GM11168 (cell line): Measurements from ENCODE around the gene GSDME.

Experiments
- in situ Hi-C: fragments of 300-500 bp; cut with MboI; formaldehyde crosslinking; loops from one replicate; pipeline ENCODE4 v1.12.0; 2022; ENCODE audit warnings: low sequenced_read_pairs; ENCODE audit not compliant: unreplicated experiment

Gene GSDME

DNA sequence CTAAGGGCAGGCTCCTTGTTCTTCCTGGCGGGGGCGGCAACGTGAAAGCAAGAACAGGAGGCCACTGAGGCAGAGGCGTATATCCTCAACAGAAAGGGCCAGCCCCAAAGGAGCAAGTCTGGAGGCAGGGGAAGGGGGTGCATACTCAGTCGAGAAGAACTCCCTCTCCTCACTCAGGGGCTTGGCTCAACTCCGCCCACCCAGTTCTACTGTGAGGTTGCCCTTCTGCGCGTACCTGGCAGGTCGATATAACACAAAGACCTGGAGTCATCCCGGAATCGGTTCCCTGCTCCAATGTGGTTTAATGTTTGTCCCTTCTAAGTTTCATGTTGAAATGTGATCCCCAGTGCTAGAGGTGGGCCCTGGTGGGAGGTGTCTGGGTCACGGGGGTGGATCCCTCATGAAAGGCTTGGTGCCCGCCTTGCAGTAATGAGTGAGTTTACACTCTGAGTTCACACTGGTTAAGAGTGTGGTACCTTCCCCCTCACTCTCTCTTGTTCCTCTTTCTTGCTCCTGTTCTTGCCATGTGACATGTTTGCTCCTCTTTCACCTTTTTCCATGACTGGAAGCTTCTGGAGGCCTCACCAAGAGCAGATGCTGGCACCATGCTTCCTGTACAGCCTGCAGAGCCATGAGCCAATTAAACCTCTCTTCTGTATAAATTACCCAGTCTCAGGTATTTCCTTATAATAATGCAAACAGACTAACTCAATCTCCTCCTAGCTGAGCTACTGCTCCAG lies 32.6 kb downstream of the GSDME start:
- in situ Hi-C loops, result no loop called here

DNA sequence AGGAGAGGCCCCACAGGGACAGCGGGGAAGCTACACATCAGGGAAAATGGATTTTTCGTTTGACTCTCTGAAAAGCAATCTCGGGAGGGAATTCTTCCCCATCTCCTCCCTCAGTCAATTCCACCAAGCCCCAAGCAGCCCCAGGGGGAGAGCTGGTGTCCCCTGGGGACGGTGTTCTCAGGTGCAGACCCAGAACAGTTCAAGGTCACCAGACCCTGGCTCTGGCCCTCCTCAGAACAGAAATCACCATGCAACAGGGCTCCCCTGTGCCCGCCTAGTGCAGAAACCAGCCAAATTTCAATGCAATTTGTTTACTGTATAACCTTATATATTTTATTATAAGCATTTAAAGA lies 34.1 kb downstream of the GSDME start:
- in situ Hi-C loops, result no loop called here

DNA sequence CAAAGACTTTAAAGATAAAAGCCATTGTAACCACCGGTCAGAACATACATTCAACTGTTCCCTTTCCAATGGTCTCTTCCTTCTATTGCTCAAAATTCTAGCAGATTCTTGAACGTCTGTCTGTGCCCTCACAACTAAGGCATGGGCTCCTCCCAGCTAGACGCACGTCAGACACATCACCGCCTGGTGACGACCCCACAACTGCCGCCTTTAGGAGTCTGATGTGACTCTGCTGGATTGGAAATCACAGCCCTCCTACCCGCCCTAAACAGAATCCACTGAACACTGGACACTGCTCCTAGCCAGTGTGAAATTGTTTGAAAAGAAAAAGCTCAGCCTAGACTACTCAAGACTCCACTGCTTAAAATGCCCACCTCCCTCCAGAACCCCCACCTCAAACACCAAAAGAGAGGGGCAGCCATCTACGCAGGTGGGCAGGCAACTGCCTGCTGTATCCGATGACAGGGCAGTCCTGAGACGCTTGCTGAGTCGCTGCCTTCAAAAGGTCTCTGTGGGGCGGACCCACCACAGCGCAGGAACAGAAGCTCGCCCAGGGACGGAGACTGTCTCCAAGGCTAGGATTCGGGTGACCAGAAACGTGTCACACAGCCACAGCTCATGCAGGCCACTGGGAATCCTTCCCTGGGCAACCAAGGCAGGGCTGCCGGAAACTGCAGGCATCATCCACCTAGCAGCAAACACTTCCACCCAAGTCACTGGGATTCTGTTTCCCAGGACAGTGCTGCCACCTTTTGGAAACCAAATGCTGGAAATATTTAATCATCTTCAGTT lies 34.7 kb downstream of the GSDME start:
- in situ Hi-C loops, result no loop called here

DNA sequence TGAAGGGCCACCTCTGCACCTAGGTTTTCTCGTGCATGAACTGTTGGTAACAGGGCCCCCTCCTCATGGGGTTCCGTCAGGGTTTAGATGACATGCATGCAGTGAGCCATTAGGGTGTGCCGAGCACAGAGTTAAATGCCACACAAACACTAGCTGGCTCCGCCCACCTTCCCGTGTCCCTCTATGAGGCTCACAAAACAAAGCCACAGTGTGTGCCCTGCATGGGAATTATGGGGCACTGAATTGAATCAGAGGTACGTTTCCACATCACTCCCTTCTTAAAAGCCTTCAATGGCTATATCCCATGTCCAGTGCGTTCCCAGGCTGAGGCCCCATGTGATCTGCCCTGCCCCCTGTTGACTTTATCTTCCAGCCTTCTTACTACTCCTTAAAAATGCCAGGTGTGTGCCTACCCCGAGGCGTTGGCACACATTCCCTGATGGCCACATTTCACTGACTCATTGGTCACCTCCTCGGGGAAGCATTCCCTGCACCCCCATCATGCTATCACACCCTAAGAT lies 35.7 kb downstream of the GSDME start:
- in situ Hi-C loops, result no loop called here

DNA sequence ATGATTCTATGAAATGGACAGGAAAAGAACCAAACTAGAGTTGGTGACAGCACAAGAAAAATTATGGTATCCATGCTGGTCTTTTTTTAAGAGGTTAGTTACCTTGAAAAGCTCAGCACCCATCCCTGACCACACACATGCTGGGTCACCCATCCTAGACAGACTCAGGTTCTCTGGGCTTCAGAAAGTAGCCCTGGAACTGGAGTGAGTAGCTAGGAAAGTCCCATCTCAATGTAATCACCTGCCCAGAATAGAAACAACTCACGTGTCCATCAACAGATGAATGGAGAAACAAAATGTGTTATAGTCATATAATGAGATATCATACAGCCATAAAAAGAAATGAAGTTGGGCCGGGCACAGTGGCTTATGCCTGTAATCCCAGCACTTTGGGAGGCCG lies 37.0 kb downstream of the GSDME start:
- in situ Hi-C loops, result no loop called here

DNA sequence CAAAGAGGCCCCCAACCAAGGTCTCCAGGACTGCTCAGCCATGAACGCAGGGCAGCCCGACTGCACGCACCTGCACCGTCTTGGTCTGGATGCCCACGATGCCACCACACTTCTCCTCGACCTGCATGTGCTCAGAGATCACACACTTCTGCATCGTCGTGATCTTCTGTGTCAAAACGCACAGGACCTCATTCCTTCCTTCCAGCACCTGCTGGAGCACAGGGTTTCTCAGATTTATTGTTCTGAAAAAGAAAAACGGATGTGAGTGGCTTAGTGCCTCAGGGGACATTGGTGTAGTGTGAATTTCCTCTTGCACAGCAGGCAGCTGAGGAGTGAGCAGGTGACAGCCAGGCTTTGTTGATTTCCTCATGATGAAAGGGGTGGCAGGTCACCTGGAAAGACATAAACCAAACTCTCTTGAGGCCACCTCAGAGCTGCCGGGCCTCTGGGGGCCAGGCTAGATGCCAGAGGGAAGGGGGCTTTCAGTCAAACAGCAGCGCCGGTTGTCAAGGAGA lies 38.2 kb downstream of the GSDME start:
- in situ Hi-C loops, result no loop called here

DNA sequence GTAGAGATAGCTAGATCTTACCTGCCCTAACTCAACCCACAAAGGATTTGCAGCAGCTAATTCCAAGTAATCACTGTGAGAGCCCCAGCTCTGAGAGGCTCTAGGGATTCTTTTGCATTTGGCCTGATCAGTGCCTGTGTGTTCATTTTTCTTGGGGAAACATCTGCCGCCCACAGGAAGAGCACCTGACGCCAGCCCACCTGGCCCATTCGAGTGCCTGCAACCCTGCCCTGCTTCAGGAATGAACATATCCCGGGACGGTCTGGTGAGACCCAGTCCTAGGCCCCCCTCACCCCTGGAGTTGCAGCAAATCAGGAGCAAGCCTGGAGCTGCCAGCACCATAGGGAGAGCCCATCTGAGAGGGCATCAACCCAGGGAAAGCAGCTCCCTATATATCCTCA lies 38.8 kb downstream of the GSDME start:
- in situ Hi-C loops, result no loop called here

DNA sequence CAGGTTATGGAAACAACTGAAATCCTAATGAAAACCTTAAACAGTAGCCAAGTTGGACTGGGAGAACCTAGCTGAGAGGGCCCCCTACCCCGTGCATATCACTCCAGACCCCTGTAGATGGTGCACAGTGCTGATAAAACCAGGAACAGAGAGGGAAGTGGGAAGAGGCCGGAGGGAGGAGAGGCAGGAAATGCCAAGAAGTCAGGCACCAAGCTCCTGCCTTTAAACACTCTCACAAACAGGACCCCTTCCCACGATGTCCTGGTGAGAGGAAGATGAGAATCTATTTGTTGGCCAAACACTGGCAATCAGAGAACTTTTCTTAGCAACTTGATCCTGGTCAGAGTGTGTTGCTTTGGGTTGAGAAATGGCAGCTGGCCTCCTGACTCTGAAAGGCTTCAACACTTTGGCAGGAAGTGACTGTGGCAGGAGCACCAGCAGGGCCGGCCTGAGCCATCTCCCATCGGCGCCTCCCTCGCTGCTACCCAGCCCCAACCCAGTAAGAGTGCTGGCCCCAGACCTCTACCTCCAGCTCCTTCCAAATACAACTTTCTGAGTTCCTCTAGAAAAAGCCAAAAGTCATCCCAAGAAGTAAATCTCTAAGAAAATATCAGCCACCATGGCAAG lies 39.5 kb downstream of the GSDME start:
- in situ Hi-C loops, result no loop called here

DNA sequence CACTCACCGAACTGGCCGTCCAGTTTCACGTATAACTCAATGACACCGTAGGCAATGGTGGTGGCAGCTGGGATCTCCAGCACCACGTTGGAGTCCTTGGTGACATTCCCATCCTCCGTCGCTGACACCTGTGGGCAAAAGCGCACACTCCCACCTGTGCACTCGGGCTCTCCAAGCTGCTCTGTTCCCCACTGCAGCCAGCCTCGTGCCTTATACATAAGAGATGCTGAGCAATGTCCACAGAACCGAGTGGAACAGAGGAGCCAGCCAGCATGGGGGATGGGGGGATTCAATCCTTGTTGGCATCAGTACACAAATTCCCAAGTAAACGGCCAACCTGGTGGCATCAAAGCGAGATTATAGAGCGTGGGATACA lies 40.0 kb downstream of the GSDME start:
- in situ Hi-C loops, result no loop called here

DNA sequence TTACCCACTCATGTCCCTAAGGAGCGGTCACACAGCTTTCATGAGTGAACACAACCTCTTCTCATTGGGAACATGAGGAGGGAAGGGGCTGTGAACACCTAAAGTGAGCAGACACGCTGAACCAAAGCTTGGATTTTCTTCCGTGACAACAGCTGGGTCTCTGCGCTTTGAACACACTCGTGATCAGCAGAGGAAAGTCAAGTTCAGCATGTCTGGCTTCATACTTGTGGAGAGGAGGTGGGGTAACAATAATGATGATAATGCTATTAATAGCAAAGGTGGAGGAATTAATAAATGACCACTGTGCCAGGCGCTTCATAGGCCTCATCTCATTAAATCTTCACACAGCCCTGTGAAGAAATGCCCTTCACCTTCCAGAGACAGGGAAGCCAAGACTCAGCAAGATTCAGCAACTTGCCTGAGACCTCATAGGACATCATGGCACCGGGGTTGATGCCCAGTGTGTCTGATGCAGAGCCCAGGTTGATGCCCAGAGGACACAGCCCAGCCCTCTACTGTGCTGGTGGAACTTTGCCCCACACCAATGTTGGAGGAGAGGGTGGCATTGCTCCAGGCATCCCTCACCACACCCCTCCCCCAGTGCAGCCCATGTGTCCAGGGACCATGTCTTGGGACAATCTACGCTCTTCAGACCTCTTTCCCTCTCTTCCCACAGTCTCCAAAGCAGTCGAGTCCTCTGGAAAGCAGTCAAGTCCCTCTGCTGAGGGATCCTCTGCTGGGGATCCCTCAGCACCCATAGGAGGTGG lies 40.6 kb downstream of the GSDME start:
- in situ Hi-C loops, result no loop called here

DNA sequence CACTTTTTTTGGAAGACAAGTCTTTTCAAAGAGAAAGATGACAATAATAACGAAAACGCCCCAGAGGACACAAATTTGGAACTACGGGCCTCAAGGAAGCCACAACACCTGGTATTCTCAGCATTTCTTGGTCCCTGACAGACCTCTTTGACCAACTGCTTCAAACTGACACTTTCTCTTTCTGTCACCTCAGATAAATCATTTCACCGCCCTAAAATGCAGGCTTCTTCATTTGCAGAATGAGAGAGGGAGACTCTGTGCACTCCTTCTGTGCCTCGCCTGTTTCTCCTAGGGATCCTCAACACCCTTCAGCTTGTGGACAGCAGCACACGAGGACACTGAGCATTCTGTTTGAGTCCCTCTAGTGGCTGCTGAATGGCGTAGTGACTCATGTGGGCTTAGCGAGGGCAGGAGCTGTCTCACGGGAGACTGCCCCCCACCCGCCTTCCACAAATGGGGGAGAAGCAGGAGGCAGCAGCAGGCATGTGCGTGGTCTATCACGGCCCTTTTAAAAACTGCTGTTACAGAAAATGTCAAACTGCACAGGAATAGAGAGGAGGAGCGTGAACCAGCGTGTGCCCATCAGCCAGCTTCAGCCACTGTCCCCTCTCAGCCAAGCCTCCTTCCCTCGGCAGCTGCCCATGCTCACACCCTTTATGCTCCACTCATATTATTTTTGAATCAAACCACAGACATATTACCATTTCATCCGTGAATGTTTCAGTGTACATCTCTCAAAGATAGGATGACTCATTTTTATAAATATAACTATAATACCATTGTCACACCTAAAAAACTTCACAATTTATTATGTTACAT lies 41.4 kb downstream of the GSDME start:
- in situ Hi-C loops, result no loop called here

DNA sequence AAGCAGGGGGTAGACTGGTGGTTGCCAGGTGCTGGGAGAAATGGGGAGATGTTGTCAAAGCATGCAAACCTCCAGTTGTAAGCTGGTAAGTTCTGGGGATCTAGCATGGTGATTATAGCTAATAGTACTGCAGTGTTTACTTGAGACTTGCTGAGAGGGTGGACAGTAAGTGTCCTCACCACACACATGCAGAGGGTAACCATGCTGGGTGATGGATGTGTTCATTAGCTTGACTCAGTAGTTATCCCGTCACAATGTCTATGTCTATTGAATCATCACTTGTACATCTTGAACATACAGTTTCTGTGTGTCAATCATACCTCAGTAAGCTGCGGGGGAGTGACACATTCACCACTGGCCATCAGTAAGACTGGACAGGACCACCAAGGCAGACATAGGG lies 42.1 kb downstream of the GSDME start:
- in situ Hi-C loops, result no loop called here

DNA sequence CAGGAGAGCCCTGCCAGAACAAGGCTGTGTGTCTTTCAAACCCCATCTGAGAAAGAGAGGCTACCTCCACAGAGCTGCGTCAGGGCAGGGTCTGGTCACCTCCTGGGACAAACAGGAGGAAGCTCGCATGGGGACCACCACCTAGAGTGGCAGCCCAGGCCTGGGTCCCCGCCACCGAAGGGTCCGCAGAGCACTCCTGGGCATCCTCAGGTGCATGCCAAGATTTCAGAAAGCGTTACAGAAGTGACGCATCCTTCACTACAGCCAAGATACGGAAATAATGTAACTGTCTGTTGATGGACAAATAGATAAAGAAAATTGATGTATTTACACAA lies 42.6 kb downstream of the GSDME start:
- in situ Hi-C loops, result no loop called here

DNA sequence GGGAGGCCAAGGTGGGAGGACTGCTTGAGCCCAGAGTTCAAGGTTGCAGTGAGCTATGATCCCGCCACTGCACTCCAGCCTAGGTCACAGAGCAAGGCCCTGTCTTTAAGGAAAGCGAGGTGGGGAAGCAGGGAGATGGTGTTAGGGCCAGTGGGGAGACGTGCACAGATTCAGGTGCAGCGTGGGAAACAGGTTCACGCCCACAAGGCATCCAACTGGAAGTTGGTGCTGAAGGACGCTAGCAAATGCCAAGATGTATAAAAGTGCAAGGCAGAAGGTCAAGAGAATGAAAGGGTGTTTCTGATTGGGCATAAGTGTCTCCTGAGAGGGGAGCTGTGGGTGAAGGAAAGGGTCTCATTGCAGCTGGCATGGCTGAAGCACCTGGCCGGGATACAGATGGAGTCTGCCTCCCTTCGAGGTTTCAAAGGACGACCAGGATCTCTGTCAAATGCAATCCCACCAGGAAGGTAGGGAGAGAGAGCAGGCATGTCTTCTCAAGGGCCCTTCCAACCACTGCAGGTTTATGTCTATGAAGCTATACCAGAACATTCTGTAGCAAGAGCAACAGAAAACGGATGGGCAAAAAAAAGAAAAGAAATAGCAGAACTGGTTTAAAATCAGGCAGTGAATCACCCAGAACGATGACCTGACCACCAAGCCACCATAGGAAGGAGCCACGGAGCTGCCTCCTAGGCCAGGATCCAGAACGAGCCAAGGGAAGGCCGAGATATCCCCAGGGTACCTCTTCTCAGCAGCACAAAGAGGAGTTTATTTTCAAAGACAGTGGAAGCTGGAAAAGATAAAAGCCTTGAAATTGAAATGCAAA lies 43.2 kb downstream of the GSDME start:
- in situ Hi-C loops, result no loop called here

DNA sequence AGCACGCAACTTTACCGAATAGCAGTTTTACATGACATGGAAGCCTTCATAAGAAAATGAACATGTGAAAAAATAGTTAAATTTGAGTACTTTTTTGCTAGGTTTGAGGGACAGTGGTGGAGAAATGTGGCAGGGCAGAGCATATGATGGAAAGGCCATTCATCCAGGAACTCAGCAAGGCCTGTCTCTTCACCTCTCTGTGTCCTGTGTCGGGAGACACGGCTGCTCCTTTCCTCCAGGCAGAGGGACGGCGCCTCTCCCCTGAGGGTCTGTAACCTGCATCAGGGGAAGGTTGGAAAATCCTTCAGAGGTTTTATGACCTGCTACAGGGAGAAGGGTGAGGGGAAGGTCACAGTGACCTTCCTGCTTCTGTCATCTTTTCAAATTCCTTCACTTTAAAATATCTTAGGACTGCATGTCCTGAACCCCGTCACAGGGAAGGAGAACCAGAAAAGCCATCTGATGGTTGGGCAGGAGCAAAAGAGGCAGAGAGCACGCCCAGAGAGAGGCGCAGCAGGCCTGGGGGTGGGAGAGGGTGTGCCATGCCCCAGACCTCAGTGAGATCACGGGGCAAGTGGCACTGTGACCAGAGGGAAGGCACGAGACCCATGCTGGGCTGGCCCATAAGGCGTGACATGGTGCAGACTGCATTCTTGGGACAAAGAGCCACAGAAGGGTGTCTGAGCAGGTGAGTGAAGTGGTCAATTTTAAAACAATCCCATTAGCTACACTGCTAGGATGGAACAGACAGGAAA lies 44.0 kb downstream of the GSDME start:
- in situ Hi-C loops, result no loop called here

DNA sequence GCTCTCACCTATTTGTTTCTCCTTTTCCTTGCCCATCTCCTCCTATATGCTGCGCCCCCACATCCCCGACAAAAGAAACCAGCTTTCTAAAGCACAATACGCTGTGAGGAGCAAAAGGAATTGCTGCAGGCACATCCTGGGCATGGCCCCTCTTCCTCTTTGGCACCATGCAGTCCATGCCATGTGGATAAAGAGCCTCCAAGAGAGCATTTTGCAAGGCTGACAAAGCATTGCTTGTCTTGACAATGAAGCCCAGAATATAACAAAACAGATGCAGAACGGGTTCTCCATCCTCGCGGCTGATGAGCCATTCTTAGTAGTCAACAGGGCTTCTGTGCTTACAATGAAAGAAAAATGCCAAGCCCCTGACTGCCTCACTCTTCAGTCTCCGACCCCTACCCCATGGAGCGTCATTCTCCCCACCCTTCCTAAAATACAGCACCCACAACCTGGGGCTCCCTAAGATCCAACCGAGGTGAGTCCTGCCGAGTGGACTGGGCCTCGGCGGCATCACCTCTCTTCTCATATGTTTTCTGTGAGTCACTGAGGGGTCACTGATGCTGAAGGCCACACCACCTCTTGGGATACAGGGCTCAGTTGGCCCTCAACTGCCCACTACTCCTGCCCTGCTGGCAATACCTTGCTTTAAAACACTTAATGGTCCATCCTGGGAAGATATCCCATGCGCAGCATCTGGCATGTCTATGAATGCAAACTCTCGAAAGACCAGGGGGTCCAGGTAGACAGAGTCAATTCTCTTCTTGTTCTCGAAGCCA lies 47.5 kb downstream of the GSDME start:
- in situ Hi-C loops, result no loop called here

DNA sequence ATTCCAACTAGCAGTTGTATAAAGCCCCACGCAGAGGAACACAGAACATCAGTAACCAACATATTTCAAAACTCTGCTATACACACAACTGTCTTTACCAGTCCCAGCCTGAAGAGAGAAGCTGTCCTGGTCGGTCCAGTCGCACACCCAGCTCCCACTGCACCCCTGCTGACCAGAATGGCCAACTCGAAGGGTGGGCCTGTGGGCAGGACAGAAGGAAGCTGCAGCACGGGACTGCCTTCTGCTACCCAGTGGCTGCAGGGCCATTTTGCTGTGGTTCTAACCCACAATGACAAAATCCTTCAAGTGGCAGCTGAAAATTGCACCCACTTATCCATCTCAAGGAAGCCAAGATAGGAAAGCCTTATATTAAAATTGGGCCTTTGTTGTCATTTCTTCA lies 48.2 kb downstream of the GSDME start:
- in situ Hi-C loops, result no loop called here
